Testis (tissue), 2 donors: ENCODE measurements around the gene TRIM38.

Source experiments
- CTCF ChIP-seq, 3 experiments: fragments of 450-650 bp in 2 of 3; fragments of 200-600 bp in 1 of 3; sonication (generic) in 1 of 3; IDR thresholded peaks; one replicate each; pipeline ENCODE4 v1.5.1; 2016 to 2019; ENCODE audit warnings: antibody characterized with exemption in 3 of 3, mild to moderate bottlenecking in 2 of 3, moderate library complexity in 1 of 3
- POLR2A ChIP-seq: fragments of 450-650 bp; IDR thresholded peaks from one replicate; pipeline ENCODE4 v1.6.1; 2017; ENCODE audit warnings: antibody characterized with exemption, mild to moderate bottlenecking, moderate library complexity

GRCh38 chr6:25916789-25917490 lies 45.7 kb upstream of the TRIM38 start:
- TF ChIP-seq CTCF (IDR thresholded peaks at IDR 0.05) (no peak), POLR2A (no peak)
